ENCODE measurements around the gene OR2A12. TPM values are rescaled to one million over a fixed set of nuclear protein-coding genes. Genes with fewer than 3 reads are reported as not detected.
"Not testable (repeated sequence)": the region's sequence is repeated elsewhere in the genome, so short reads cannot be mapped to it uniquely, and the experiment has no call there.

Gene OR2A12
- total RNA-seq, 4 donors from 2014 or later, result not detected

- no peak for ATAC-seq
- Histone ChIP-seq H3K9me3 (no peaks in the 10 kb centered on the region), H3K36me3 (no peaks in the 10 kb centered on the region), H3K27ac (no peak within 1 kb of the TSS), H3K4me1 (no peaks in the 10 kb centered on the region), H3K27me3 (no peaks in the 10 kb centered on the region), H3K4me3 (no peak within 1 kb of the TSS)
- 43% methylated on average over 1 of the region's 1 CpG; no CpG with 5 or more reads in 1 of the 2 donors for WGBS, 2 donors (ENCODE audit: low coverage in 1 of 2)
- TF ChIP-seq POLR2A (IDR thresholded peaks at IDR 0.05) (no peak), EP300 (IDR thresholded peaks at IDR 0.05) (no peak), CTCF (IDR thresholded peaks at IDR 0.05) (no peak), POLR2AphosphoS5 (IDR thresholded peaks at IDR 0.05) (no peak)
Measured at GRCh38 chr7:144048648-144049047, 37.4 kb upstream of the OR2A12 start, which contains the start of gene OR2A5. TSS of gene OR2A5 (plus strand) at chr7:144048948. CDS start at chr7:144050402, 1,454 bp downstream.

- Histone ChIP-seq H3K4me3 (no peak overlapping the region), H3K36me3 (no peaks in the 10 kb centered on the region), H3K27ac (no peak overlapping the region), H3K9me3 (no peaks in the 10 kb centered on the region), H3K27me3 (no peaks in the 10 kb centered on the region), H3K4me1 (no peaks in the 10 kb centered on the region)
- TF ChIP-seq EP300 (IDR thresholded peaks at IDR 0.05) (no peak), CTCF (IDR thresholded peaks at IDR 0.05) (no peak), POLR2A (IDR thresholded peaks at IDR 0.05) (no peak), POLR2AphosphoS5 (IDR thresholded peaks at IDR 0.05) (no peak)
- no peak for ATAC-seq
- WGBS, 2 donors (ENCODE audit: low coverage in 1 of 2), result 31 to 50% methylated on average over 2 of the region's 2 CpGs
Measured at GRCh38 chr7:144049491-144049890, 36.6 kb upstream of the OR2A12 start.

- 48 to 52% methylated on average over 2 to 3 of the region's 3 CpGs for WGBS, 2 donors (ENCODE audit: low coverage in 1 of 2)
- Histone ChIP-seq H3K9me3 (no peaks in the 10 kb centered on the region), H3K36me3 (no peaks in the 10 kb centered on the region), H3K27ac (no peak overlapping the region), H3K27me3 (no peaks in the 10 kb centered on the region), H3K4me1 (no peaks in the 10 kb centered on the region), H3K4me3 (no peak overlapping the region)
- TF ChIP-seq EP300 (IDR thresholded peaks at IDR 0.05) (no peak), CTCF (IDR thresholded peaks at IDR 0.05) (no peak), POLR2A (IDR thresholded peaks at IDR 0.05) (no peak), POLR2AphosphoS5 (IDR thresholded peaks at IDR 0.05) (no peak)
- no peak for ATAC-seq
Measured at GRCh38 chr7:144050093-144050492, 36.0 kb upstream of the OR2A12 start.

- not testable (repeated sequence) for ATAC-seq
Measured at GRCh38 chr7:144050884-144051283, 35.2 kb upstream of the OR2A12 start.

GRCh38 chr7:144057954-144058353 is 28.1 kb upstream of the OR2A12 start:
- Histone ChIP-seq H3K4me1 (no peaks in the 10 kb centered on the region), H3K27me3 (no peaks in the 10 kb centered on the region), H3K27ac (no peak overlapping the region), H3K4me3 (no peak overlapping the region), H3K36me3 (no peaks in the 10 kb centered on the region), H3K9me3 (peaks cover 0 to 12% (median 0%) of the 10 kb centered on the region in 3 donors)
- no peak for ATAC-seq
- TF ChIP-seq CTCF (IDR thresholded peaks at IDR 0.05), result no peak
- TF ChIP-seq POLR2A (IDR thresholded peaks at IDR 0.05), result no peak
- no peak for TF ChIP-seq POLR2AphosphoS5 (IDR thresholded peaks at IDR 0.05)
- no peak for TF ChIP-seq EP300 (IDR thresholded peaks at IDR 0.05)
- WGBS, 2 donors (ENCODE audit: low coverage in 1 of 2), result 74 to 85% methylated on average over 3 of the region's 3 CpGs

More at GRCh38 chr7:144050884-144051283, 35.2 kb upstream of the OR2A12 start:
- WGBS, 2 donors (ENCODE audit: low coverage in 1 of 2), result 100% methylated on average over 1 of the region's 8 CpGs; no CpG with 5 or more reads in 1 of the 2 donors
- H3K4me1 ChIP-seq, H3K27me3 ChIP-seq, H3K27ac ChIP-seq, H3K36me3 ChIP-seq, H3K4me3 ChIP-seq, H3K9me3 ChIP-seq: not testable (repeated sequence)

Data from gastroesophageal sphincter (tissue), 4 donors.